ENCODE measurements around the gene CCNI. TPM values are rescaled to one million over a fixed set of nuclear protein-coding genes. Genes with fewer than 3 reads are reported as not detected.
"Not testable (repeated sequence)": the region's sequence is repeated elsewhere in the genome, so short reads cannot be mapped to it uniquely, and the experiment has no call there.

Gene CCNI
- total RNA-seq, 1 experiment from 2014 or later: 208 TPM

DNA sequence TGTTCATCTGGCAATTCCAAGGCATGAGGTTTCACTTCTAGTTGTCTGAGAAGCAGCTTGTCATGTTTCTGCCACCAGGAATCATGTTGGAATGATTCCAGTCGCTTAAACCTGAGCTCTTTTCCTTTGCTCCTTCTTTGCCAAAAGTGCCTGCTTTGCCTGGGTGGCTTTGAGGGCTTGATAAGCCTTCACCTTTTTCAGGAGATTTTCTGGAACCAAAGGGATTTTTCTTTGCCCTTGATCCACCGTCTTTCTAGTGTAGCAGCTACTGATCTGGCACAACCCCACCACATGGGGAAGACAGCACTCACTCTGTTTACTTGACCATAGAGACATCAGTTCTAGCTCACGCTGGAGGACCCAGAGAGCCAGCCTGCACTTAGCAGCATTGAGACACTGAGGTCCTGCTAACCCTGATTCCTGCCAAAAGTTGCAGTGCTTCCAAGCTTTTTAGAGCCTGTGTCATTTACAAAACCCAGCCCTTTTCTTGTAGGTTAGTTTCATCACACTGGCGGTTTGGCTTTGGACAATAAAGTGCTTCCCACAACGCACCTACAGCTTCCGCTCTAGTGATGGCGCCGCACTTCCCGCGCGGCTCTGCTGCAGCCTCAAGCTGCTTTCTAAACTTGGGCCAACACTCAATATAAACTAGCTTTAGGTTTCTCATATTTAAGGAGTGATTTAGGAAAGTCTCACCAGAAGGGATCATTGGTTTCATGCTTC, 7.3 kb upstream of the CCNI start:
- no TSS peak for BruUV-seq (replicated peaks)

GRCh38 chr4:77080806-77081205, 5.0 kb upstream of the CCNI start:
- intact Hi-C loops (cut with micrococcal nuclease); H3K36me3 ChIP-seq (ENCODE audit: control insufficient read depth in 1 of 2, insufficient read depth in 2 of 2, low read length in 2 of 2); BruUV-seq (replicated peaks); H2AFZ ChIP-seq (ENCODE audit: low read depth, low read length, poor library complexity, severe bottlenecking); H3K79me2 ChIP-seq (ENCODE audit: insufficient read depth, low read length); H3K27me3 ChIP-seq (ENCODE audit: insufficient read depth, low read length); H3K9me3 ChIP-seq (ENCODE audit: control insufficient read depth in 1 of 2, insufficient read depth in 1 of 2, low read depth in 1 of 2, low read length in 2 of 2); H3K27ac ChIP-seq (ENCODE audit: low read depth, low read length); H3K4me2 ChIP-seq (ENCODE audit: low read length); H3K4me1 ChIP-seq (ENCODE audit: control insufficient read depth in 1 of 2, insufficient read depth in 2 of 2, low read length in 2 of 2); DNase-seq (ENCODE audit: low read depth, low spot score); H4K20me1 ChIP-seq (ENCODE audit: insufficient read depth); CTCF ChIA-PET; POLR2A ChIA-PET; H3K9me2 ChIP-seq (ENCODE audit: insufficient read depth); RAD21 ChIA-PET (ENCODE audit: low non-redundant PET in 1 of 2, low total read pairs in 2 of 2, uncharacterized antibody in 2 of 2, unreplicated experiment in 2 of 2); H3K4me3 ChIP-seq (replicated peaks in 1 of 2; ENCODE audit: low read depth in 1 of 2, low read length in 2 of 2); ATAC-seq; H3K9ac ChIP-seq (ENCODE audit: low read length): not testable (repeated sequence)

More for the DNA sequence above, 7.3 kb upstream of the CCNI start:
- Histone ChIP-seq H3K4me3 (replicated peaks in 1 of 2; ENCODE audit: low read depth in 1 of 2, low read length in 2 of 2) (no peak overlapping the region), H3K9ac (ENCODE audit: low read length) (no peak overlapping the region), H3K4me2 (ENCODE audit: low read length) (no peak overlapping the region), H3K4me1 (ENCODE audit: control insufficient read depth in 1 of 2, insufficient read depth in 2 of 2, low read length in 2 of 2) (no peaks in the 10 kb centered on the region), H3K79me2 (ENCODE audit: insufficient read depth, low read length) (no peaks in the 10 kb centered on the region), H3K36me3 (ENCODE audit: control insufficient read depth in 1 of 2, insufficient read depth in 2 of 2, low read length in 2 of 2) (no peaks in the 10 kb centered on the region), H3K27me3 (ENCODE audit: insufficient read depth, low read length) (no peaks in the 10 kb centered on the region), H3K9me2 (ENCODE audit: insufficient read depth) (no peaks in the 10 kb centered on the region), H3K9me3 (ENCODE audit: control insufficient read depth in 1 of 2, insufficient read depth in 1 of 2, low read depth in 1 of 2, low read length in 2 of 2) (no peaks in the 10 kb centered on the region), H3K27ac (ENCODE audit: low read depth, low read length) (no peak overlapping the region), H2AFZ (ENCODE audit: low read depth, low read length, poor library complexity, severe bottlenecking) (no peak overlapping the region), H4K20me1 (ENCODE audit: insufficient read depth) (no peaks in the 10 kb centered on the region)
- intact Hi-C loops (cut with micrococcal nuclease): no loop called here
- ChIA-PET POLR2A (interaction anchor here (1.4 kb wide), 1 partner anchor 12 kb away, joined by 3 read pairs; no protein-coding TSS in a partner anchor), RAD21 (ENCODE audit: low non-redundant PET in 1 of 2, low total read pairs in 2 of 2, uncharacterized antibody in 2 of 2, unreplicated experiment in 2 of 2) (no interaction called here), CTCF (no interaction called here)
- TF ChIP-seq ZNF274 (IDR thresholded peaks at IDR 0.05; ENCODE audit: low read depth, low read length) (no peak), EZH2phosphoT487 (IDR thresholded peaks at IDR 0.05; ENCODE audit: borderline replicate concordance) (no peak), ZFX (IDR thresholded peaks at IDR 0.05) (no peak), YY1 (IDR thresholded peaks at IDR 0.05; ENCODE audit: extremely low read depth, insufficient replicate concordance, low read depth, low read length) (no peak), SIN3A (IDR thresholded peaks at IDR 0.05; ENCODE audit: low read depth) (no peak), RAD21 (IDR thresholded peaks at IDR 0.05; ENCODE audit: low read depth) (no peak)
- TF ChIP-seq, protein P1, sequence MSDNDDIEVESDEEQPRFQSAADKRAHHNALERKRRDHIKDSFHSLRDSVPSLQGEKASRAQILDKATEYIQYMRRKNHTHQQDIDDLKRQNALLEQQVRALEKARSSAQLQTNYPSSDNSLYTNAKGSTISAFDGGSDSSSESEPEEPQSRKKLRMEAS (IDR thresholded peaks at IDR 0.05): no peak
- TF ChIP-seq, protein P2, sequence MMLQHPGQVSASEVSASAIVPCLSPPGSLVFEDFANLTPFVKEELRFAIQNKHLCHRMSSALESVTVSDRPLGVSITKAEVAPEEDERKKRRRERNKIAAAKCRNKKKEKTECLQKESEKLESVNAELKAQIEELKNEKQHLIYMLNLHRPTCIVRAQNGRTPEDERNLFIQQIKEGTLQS (IDR thresholded peaks at IDR 0.05): no peak
- ATAC-seq (no peak), DNase-seq (ENCODE audit: low read depth, low spot score) (no peak)
